Mucosa of descending colon (tissue), 3 donors: ENCODE data around the gene PFN3. TPM values are rescaled to one million over a fixed set of nuclear protein-coding genes. Genes with fewer than 3 reads are reported as not detected.

Experiments
- ATAC-seq: fragments of 200-7000 bp; cut with Tn5 transposase; one replicate; pipeline ENCODE4 v1.9.1; 2020; ENCODE audit warnings: mild to moderate bottlenecking, moderate library complexity
- DNase-seq, 3 donors: peaks; one replicate each; pipeline ENCODE4 v3.0.0-alpha.2; 2020
- H3K36me3 ChIP-seq: fragments of 200-600 bp; one replicate; pipeline ENCODE4 v1.8.0; 2021; ENCODE audit warnings: low read depth, mild to moderate bottlenecking
- H3K4me1 ChIP-seq: fragments of 200-600 bp; one replicate; pipeline ENCODE4 v1.8.0; 2021; ENCODE audit warnings: low read depth, mild to moderate bottlenecking
- H3K4me3 ChIP-seq: fragments of 200-600 bp; one replicate; pipeline ENCODE4 v1.8.0; 2021; ENCODE audit warnings: mild to moderate bottlenecking
- H3K9me3 ChIP-seq: fragments of 200-600 bp; one replicate; pipeline ENCODE4 v1.8.0; 2021; ENCODE audit warnings: mild to moderate bottlenecking
- CTCF ChIP-seq: fragments of 200-600 bp; IDR thresholded peaks from one replicate; pipeline ENCODE4 v1.8.0; 2022; ENCODE audit warnings: antibody characterized with exemption, mild to moderate bottlenecking
- intact Hi-C, 2 donors: fragments of 100-400 bp; cut with DNase I in 1 of 2; cut with micrococcal nuclease in 1 of 2; formaldehyde crosslinking; loops; one replicate each; pipeline versions ENCODE4 v1.11.0 to v1.11.1; 2022; cut with DNase I, micrococcal nuclease
- total RNA-seq, 3 donors: library from RNA; stranded (reverse); fragmentation: NEBNext Ultra II Directional in 2 of 3; extraction: Animal tissue kit (Norgen Biotek cat#: 25700) in 2 of 3; gene quantifications; one replicate each; pipeline versions ENCODE4 v1.2.1 to v1.2.4, GENCODE V29; 2021 to 2023
- donor health status: DM: no; HTN: no; CAD: no; lungs with moderate emphysema.
- donor health status: DM: no; HTN: no; CAD: no.
- donor health status: DM: no; HTN: yes; CAD: no.

The PFN3 gene
- total RNA-seq, 3 donors from 2014 or later, result not detected

GRCh38 chr5:177389241-177390169 lies 11.0 kb downstream of the PFN3 start:
- no peak for TF ChIP-seq CTCF
- peak; percentile 49 for ATAC-seq
- intact Hi-C loops, result loop anchor here (5.0 kb wide), 2 partner anchors 63 to 113 kb away; no protein-coding TSS in a partner anchor

GRCh38 chr5:177388521-177389052 lies 11.9 kb downstream of the PFN3 start:
- Histone ChIP-seq H3K9me3 (no peaks in the 10 kb centered on the region), H3K36me3 (no peaks in the 10 kb centered on the region), H3K4me1 (no peaks in the 10 kb centered on the region), H3K4me3 (no peak overlapping the region)
- intact Hi-C loops, result no loop called here
- no peak for DNase-seq
- no peak for ATAC-seq
- TF ChIP-seq CTCF, result no peak

More at GRCh38 chr5:177389241-177390169, 11.0 kb downstream of the PFN3 start:
- H3K4me1 ChIP-seq, result no peaks in the 10 kb centered on the region
- H3K36me3 ChIP-seq, result no peaks in the 10 kb centered on the region
- no peaks in the 10 kb centered on the region for H3K9me3 ChIP-seq
- no peak overlapping the region for H3K4me3 ChIP-seq
- DNase-seq, result peak in 1 of 3 donors; percentile 39

GRCh38 chr5:177387405-177387804 lies 13.1 kb downstream of the PFN3 start:
- no peak for ATAC-seq
- no peak for TF ChIP-seq CTCF
- no peaks in the 10 kb centered on the region for H3K9me3 ChIP-seq
- H3K36me3 ChIP-seq, result no peaks in the 10 kb centered on the region
- intact Hi-C loops, result no loop called here
- H3K4me3 ChIP-seq, result no peak overlapping the region
- DNase-seq, result no peak
- no peaks in the 10 kb centered on the region for H3K4me1 ChIP-seq

- no peaks in the 10 kb centered on the region for H3K4me1 ChIP-seq
- DNase-seq (no peak), ATAC-seq (no peak)
- H3K9me3 ChIP-seq, result no peaks in the 10 kb centered on the region
- no peak for TF ChIP-seq CTCF
- intact Hi-C loops, result no loop called here
- H3K36me3 ChIP-seq, result no peaks in the 10 kb centered on the region
- no peak overlapping the region for H3K4me3 ChIP-seq
These were observed 13.9 kb downstream of the PFN3 start for GRCh38 chr5:177386542-177386941.

- intact Hi-C loops, result no loop called here
- no peaks in the 10 kb centered on the region for H3K4me1 ChIP-seq
- ATAC-seq, result no peak
- H3K36me3 ChIP-seq, result no peaks in the 10 kb centered on the region
- no peak for DNase-seq
- TF ChIP-seq CTCF, result no peak
- no peaks in the 10 kb centered on the region for H3K9me3 ChIP-seq
- no peak overlapping the region for H3K4me3 ChIP-seq
These were observed 14.7 kb downstream of the PFN3 start for GRCh38 chr5:177385720-177386119.
